ENCODE results near the gene MDM1.

The MDM1 gene

DNA sequence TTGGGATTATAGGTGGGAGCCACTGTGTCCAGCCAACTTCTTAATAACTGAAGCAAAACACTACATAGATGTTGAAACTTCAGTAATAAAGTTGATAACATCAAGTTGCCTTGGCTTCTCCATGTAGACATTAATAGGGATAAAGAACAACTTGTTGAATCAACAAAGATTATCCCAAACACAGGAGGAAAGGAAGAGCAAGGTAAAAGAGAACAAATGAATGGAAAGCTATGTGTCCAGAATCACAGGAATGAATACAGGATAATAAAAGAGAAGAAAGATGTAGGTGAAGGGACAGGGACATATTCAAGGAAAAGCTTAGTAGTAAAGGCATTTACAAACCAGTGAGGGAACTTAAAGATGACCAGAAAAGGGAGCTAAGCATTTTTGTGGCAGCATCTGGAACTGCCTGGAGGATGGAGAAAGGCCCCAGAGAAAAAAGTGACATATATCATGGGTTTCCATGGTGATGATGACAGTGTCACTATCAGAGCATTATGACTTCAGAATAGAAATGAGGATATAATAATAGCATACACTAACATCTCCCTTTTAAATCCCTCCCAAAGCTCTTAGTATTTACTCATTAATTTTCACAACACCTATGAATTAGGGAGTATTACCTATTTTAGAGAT is 24.0 kb upstream of the MDM1 start:
- no peak for DNase-seq

GRCh38 chr12:68354977-68355541 is 22.9 kb upstream of the MDM1 start:
- DNase-seq: no peak

DNA sequence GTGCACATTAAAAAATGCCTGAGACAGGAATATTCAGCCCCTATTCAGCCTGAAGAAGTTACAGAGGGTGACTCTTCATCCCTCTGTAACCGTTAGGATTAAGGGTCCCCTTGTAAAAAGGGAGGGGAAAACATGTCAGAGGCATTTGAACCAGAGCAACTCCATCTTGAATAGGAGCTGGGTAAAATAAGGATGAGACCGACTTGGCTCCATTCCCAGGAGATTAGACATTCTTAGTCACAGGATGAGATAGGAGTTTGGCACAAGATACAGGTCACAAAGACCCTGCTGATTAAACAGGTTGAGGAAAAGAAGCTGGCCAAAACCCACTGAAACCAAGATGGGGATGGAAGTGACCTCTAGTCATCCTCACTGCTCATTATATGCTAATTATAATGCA is 19.9 kb upstream of the MDM1 start:
- DNase-seq: no peak

- DNase-seq: no peak
Observed at GRCh38 chr12:68350753-68351152, 18.6 kb upstream of the MDM1 start.

DNA sequence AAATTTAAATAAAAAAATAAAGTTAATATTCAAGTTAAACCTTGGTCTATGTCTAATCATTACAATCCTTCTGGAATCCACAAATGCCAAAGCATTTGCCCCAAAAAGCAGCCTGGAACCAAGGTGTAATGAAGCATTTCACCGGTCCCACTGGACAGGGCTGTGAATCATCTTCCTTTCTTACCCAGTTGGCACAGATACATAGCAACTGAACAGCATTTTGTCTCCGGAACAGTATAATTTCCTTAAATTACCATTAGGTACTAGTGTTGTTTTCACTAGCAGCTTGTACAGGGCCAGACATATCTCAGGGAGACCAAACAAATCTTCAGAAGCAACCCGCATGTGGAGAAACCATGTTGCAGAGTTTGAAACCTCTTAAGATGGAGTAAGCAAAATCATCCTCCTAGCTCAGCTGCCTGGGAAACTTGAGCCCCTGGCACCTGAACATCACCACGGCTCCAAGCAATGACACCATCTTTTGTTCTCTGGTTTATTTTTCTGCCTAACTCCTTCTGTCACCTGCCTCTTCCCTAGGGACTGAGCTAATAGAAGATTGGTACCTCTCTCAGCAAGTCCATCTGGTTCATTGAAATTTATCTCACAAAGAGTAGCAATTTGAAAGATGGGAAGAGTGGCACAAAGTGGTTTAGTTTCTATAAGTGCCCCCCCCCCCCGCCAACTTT is 17.9 kb upstream of the MDM1 start:
- no peak for DNase-seq

GRCh38 chr12:68349220-68349621 is 17.1 kb upstream of the MDM1 start:
- no peak for DNase-seq

GRCh38 chr12:68348419-68348818 is 16.3 kb upstream of the MDM1 start:
- DNase-seq: no peak

GRCh38 chr12:68345763-68346162 is 13.6 kb upstream of the MDM1 start:
- DNase-seq: no peak

DNA sequence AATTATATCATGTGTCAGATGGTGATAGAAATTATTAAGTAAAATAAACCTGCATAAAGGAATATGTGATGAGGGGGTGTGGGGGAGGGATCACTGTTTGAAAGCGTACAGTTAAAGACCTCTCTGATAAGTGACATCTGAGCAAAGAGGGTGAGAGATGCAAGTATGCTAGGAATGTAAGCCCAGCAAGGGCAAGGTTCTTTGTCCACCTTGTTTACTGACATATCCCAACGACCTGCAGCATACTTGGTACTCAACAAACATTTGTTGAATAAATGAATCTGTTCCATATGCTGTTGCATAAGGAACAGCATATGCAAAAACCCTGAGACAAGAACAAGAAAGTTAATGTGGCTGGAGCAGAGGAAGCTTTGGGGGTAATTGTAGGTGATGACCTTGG is 12.0 kb upstream of the MDM1 start:
- DNase-seq: no peak

- no peak for DNase-seq
Observed at GRCh38 chr12:68342966-68343365, 10.8 kb upstream of the MDM1 start.

- DNase-seq: no peak
Observed at GRCh38 chr12:68341822-68342221, 9.7 kb upstream of the MDM1 start.

DNA sequence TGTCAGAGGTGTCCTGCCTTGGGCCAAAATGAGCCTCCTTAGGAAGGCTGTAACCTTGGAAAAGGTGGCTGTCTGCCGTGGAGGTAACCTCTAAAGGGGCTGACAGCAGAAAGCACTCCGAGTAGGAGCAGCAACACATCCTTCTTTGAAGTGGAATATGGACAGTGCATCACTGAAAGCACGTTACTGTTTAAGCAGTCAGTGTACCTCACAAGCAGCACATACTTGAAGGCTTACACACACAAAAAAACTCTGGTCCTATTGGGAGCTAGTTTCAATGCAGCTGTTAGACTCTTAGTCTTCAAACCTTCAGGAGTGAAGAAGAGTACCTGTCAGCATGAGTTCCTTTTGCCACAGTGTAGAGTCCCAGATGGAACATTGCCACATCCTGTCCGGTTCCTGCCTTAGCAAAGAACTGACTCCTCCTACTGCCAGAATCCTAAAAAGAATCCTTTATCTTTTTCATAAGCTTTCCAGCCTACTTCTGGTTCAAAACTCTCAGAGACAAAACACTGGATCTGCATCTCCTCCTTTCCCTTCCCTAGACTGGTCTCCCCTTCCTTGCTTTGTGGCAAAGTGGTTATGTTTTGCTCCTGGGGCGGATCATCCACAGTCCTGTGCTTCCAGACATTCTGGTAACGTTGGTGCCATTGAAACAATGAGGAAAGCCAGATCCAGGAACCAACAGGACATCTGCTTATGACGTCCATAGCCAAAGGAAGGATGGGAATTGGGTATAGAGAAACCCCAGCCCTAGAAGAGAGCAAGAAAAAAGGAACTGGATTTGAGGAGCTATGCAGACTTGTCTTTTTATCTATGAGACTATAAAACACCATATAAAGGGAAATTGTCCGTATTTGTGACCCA is 8.5 kb upstream of the MDM1 start:
- no peak for DNase-seq

GRCh38 chr12:68336889-68337303 is 4.7 kb upstream of the MDM1 start:
- DNase-seq: no peak

GRCh38 chr12:68335462-68335861 is 3.3 kb upstream of the MDM1 start:
- no peak for DNase-seq

DNA sequence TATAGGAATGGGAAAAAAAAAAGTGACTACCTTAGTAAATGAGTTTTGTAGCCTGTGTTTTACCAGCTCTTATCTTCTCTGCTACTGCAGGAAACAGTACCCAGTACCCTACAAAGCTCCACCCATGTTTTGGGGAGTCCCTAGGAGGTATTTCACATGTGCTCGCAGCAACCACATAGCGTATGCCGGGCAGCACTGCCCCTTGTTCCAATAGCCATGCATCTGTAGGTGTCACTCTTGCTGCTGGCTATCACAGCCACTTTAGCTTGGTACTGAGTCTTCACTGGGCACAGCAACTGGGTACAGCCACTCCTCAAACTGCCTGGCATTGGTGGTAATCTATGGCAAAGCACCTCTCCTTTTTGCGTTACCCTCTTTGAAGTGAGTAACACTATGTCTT is 2.0 kb upstream of the MDM1 start:
- no peak for DNase-seq

DNA sequence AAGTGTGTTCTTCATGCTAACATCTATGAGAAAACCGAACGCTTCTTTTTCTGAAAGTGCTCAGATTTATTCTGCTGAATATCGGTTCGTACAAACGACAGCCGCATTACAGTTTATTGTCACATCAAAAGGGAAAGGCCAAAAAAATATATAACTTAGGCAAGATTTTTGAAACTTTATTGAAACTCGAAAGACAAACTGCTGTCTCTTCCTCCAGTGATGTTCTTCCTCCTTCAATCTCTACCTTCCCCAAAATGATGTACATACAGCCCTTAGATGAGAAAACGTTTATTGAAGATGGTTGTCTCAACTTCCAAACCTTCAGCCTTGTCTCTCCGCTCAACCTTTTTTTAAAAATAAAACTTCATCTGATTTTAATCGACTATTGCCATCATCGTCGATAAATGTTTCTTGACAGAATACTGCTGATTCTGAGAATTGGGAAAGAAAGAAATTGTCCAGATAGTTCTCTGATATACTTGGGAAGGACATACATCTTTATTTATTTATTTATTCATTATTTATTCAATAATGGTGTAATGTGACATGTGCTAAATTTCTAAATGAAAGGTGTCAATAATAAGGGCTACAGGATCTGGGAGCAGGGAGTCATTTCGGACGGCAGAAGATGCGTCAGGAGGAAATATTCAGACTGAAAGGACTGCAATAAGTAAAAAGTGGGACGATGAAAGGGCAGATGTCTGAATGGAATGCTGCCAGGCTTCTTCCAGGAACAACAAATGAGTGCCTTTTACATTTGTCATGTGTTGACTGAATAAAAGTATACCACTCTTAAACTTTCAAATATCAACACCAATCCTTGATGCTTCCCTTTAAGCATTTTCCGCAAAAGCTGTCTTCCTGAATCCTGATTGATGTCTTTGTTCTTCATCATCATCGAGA is 817 bp upstream of the MDM1 start:
- DNase-seq: no peak

DNA sequence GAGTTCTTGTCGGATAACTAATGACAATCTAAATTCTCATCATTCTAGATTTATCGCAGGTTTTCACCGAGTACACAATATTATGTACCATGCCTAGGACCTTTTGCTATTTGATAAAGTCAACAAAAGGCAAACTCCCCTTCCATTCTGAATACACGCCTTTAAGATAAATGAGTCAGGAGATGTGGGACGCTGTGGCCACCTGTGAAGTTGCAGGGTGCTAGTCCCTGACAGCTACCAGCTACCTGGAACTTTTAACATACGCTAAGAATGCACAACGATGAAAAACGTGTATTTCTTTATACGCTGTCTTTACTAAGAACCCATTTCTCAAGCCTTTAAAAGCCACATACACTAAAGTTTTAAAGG is 678 bp downstream of the MDM1 start:
- no peak for DNase-seq

DNA sequence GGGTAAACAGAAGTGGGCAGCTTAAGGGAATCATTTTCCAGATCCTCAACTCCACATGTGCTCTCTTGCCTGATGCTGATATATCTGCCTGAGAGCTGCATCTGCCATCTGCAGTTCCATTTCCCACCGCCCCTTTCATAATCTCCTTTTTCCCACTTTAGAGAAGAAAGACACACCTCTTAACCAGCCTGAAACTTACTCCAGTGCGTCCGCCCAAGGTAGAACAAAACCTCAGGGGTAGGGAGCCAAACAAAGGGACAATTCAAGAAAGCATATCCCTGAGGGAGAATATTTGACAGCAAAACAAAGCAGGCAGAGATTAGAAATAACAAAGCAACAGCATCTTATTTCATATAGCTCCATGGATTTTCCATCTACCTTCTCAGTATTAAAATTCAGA is 4.3 kb downstream of the MDM1 start:
- DNase-seq: no peak

DNA sequence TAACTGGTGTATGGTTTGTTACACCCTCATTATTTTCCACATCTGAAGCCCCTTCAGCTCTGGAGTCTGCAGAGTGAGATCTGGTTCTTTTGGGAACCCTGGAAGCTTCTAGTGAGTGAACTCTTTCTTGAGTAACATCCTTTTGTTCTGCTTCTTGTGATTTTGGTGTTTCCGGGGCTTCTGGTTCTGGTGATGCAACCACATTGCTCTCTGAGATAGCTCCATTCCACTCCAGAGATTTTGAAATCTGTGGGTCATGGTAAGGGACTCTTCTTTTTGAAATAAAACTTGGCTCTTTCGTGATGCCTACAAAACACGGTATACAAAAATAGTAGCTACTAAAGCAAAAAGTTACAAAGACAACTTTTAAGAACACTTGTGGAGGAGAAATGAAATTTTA is 5.4 kb downstream of the MDM1 start:
- no peak for DNase-seq

DNA sequence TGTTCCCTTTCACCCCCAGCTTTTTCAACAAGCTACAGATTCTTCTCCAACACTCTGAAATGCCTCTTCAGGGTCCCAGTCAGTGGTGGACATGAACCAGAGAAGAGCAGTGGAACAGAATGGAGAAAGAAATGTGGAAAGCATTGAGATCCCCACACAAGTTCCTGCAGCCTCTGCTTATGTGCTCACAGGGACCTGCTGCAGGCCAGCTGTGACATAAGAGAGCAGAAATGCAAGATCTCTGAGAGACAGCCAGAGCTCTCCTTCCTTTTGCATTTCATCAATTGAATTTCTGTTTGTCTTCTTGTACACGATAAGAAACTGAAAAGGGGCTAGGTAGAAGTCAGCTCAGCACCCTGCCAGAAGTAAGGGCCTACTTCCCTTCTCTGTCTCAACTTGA is 6.2 kb downstream of the MDM1 start:
- DNase-seq: no peak

DNA sequence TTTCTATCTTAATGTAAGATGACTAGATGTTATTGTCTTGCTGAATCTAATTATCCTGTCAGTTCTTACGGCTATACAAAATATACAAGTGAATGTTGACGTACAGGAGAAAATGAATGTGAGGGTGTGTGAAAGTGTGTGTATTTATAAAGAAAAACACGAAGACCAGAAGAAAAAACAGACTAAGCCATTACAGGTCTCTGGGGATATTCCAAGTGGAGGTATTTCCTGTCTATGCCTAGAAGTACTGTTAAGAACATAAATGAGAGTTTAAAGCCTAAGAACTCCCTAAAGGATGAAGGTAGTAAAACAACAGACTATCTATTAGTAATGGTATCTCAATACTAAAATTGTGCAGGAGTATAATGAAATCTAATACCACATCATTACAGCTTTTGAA is 7.6 kb downstream of the MDM1 start:
- DNase-seq: no peak

DNA sequence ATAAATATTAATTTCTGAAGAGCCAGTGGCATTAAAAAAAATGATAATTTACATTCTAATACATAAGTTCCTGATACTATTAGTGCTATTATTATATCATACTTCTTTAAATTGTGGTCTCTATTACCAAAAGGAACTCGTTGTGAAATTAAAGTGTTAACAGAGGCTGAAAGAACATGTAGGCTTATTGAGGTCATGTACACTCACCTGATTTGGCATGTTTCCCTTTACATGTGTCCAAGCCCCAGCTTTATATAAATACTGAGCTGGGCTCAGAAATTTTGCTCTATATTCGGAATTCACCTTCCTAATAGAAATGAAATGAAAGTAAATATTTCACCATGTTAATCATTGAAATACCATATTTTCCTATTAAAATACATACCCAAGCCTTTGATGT is 11.0 kb downstream of the MDM1 start:
- DNase-seq: no peak

All from T1000 (cell line).